ENCODE measurements around the gene RBM42.
"Not testable (repeated sequence)": the region's sequence is repeated elsewhere in the genome, so short reads cannot be mapped to it uniquely, and the experiment has no call there.

DNA sequence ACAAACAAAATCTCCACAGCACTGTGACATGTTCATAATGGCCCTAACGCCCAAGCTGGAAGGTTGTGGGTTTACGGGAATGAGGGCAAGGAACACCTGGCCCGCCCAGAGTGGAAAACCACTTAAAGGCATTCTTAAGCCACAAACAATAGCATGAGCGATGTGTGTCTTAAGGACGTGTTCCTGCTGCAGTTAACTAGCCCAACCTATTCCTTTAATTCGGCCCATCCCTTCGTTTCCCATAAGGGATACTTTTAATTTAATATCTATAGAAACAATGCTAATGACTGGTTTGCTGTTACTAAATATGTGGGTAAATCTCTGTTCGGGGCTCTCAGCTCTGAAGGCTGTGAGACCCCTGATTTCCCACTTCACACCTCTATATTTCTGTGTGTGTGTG, 21.7 kb upstream of the RBM42 start:
- TF ChIP-seq, protein P1, sequence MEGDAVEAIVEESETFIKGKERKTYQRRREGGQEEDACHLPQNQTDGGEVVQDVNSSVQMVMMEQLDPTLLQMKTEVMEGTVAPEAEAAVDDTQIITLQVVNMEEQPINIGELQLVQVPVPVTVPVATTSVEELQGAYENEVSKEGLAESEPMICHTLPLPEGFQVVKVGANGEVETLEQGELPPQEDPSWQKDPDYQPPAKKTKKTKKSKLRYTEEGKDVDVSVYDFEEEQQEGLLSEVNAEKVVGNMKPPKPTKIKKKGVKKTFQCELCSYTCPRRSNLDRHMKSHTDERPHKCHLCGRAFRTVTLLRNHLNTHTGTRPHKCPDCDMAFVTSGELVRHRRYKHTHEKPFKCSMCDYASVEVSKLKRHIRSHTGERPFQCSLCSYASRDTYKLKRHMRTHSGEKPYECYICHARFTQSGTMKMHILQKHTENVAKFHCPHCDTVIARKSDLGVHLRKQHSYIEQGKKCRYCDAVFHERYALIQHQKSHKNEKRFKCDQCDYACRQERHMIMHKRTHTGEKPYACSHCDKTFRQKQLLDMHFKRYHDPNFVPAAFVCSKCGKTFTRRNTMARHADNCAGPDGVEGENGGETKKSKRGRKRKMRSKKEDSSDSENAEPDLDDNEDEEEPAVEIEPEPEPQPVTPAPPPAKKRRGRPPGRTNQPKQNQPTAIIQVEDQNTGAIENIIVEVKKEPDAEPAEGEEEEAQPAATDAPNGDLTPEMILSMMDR (IDR thresholded peaks at IDR 0.05; ENCODE audit: insufficient read depth, low read length, poor library complexity, severe bottlenecking) = not testable (repeated sequence)
- not testable (repeated sequence) for TF ChIP-seq EZH2phosphoT487 (conservative IDR thresholded peaks at IDR 0.05; ENCODE audit: low read length)

All from SU-DHL-6 (cell line).